Prostate gland (tissue), 2 donors: ENCODE measurements around the gene MBNL1. TPM values are rescaled to one million over a fixed set of nuclear protein-coding genes. Genes with fewer than 3 reads are reported as not detected.

ENCODE experiments used
- DNase-seq: peaks from one replicate; pipeline ENCODE4 v3.0.0-alpha.2; 2019; ENCODE audit warnings: low spot score
- H3K27ac ChIP-seq, 2 donors: fragments of 200-600 bp; sonication (generic); 2 replicates each; pipeline ENCODE4 v1.5.1; 2017 to 2019
- H3K27me3 ChIP-seq: fragments of 200-600 bp; sonication (generic); replicated peaks from 2 replicates; pipeline ENCODE4 v1.5.1; 2019; ENCODE audit not compliant: insufficient read depth
- H3K36me3 ChIP-seq, 2 donors: fragments of 200-600 bp; sonication (generic); 1 replicate in 1 of 2; 2 replicates in 1 of 2; pipeline versions ENCODE4 v1.5.1 to v1.8.1; 2017 to 2019
- H3K4me1 ChIP-seq: fragments of 200-600 bp; sonication (generic); replicated peaks from 2 replicates; pipeline ENCODE4 v1.5.1; 2019
- H3K4me3 ChIP-seq, 2 donors: fragments of 200-600 bp; sonication (generic); 2 replicates each; pipeline ENCODE4 v1.5.1; 2017 to 2019
- H3K9me3 ChIP-seq: fragments of 200-600 bp; sonication (generic); 2 replicates; pipeline ENCODE4 v1.5.1; 2017
- POLR2A ChIP-seq: fragments of 450-650 bp; IDR thresholded peaks from one replicate; pipeline ENCODE4 v1.6.1; 2016; ENCODE audit warnings: antibody characterized with exemption, mild to moderate bottlenecking
- POLR2AphosphoS5 ChIP-seq: sonication (generic); formaldehyde crosslinking; IDR thresholded peaks from one replicate; pipeline ENCODE4 v1.6.1; 2017; ENCODE audit warnings: antibody characterized with exemption
- WGBS: methylation state at CpG from one replicate; pipeline ENCODE4 v1.1.5; 2018; 5-methylcytosine and 5-hydroxymethylcytosine counted together
- intact Hi-C: fragments of 100-400 bp; cut with DNase I; formaldehyde crosslinking; loops from one replicate; pipeline ENCODE4 v1.14.2; 2022
- total RNA-seq, 2 donors: library from RNA; depleted of rRNA; stranded (reverse); fragments of >200 nt; gene quantifications; one replicate each; pipeline ENCODE4 v1.1.0, GENCODE V29; 2016
- TF ChIP-seq, protein P1 (sequence below), 4 experiments: fragments of 200-600 bp in 2 of 4; fragments of 450-650 bp in 2 of 4; sonication (generic) in 2 of 4; IDR thresholded peaks; 1 replicate in 3 of 4; 2 replicates in 1 of 4; pipeline ENCODE4 v1.5.1; 2016 to 2019; ENCODE audit warnings: antibody characterized with exemption in 4 of 4, mild to moderate bottlenecking in 2 of 4, moderate library complexity in 2 of 4

MBNL1 gene
- total RNA-seq, 2 donors from 2014 or later, result 131 to 226 TPM

DNA sequence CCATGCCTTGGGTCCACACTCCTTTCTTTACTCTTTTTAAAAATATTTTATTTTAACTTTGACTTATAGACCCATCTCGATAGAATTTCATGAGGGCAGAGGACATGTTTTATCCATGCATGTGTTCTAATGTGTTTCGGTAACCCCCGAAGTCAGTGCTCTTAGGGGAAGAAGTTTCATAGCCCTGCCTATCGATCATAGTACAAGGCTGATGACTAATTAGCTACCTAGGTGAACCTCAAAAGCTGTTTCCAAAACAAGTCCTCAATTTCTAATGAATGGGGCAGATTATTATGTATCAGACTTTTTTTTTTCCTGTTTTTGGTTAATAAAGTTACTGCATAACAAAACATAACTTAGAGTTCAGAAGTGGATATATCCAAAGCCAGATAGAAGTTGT, 82.0 kb downstream of the MBNL1 start:
- no peak for DNase-seq
- no peak overlapping the region for H3K4me3 ChIP-seq
- 94% methylated on average over 4 of the region's 4 CpGs for WGBS
- TF ChIP-seq POLR2AphosphoS5 (no peak), POLR2A (no peak)
- TF ChIP-seq, protein P1, sequence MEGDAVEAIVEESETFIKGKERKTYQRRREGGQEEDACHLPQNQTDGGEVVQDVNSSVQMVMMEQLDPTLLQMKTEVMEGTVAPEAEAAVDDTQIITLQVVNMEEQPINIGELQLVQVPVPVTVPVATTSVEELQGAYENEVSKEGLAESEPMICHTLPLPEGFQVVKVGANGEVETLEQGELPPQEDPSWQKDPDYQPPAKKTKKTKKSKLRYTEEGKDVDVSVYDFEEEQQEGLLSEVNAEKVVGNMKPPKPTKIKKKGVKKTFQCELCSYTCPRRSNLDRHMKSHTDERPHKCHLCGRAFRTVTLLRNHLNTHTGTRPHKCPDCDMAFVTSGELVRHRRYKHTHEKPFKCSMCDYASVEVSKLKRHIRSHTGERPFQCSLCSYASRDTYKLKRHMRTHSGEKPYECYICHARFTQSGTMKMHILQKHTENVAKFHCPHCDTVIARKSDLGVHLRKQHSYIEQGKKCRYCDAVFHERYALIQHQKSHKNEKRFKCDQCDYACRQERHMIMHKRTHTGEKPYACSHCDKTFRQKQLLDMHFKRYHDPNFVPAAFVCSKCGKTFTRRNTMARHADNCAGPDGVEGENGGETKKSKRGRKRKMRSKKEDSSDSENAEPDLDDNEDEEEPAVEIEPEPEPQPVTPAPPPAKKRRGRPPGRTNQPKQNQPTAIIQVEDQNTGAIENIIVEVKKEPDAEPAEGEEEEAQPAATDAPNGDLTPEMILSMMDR (IDR thresholded peaks at IDR 0.05), result no peak
- H3K9me3 ChIP-seq, result no peaks in the 10 kb centered on the region
- H3K27ac ChIP-seq, result no peak overlapping the region
- intact Hi-C loops, result no loop called here
- no peaks in the 10 kb centered on the region for H3K4me1 ChIP-seq
- no peaks in the 10 kb centered on the region for H3K36me3 ChIP-seq
- H3K27me3 ChIP-seq, result no peaks in the 10 kb centered on the region

DNA sequence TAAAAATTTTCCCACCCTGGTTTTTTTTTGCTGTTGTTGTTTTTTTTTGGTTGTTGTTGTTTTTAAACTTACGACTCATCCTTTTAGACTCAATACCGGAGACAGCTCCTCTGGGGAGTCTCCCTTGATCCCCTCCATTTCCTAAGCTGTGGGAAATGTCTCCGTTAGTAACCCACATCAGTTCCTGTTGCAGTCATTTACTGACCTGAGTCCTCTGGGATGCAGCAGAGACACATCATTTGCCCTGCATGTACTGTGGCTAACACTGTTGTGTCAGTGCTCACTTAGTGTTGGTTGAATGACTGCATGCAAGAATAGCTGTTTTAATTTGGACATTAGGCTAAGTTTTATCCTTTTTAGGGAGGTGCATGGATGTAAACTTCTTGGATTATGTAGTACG, 83.8 kb downstream of the MBNL1 start:
- no peak for TF ChIP-seq POLR2AphosphoS5
- TF ChIP-seq, protein P1 (IDR thresholded peaks at IDR 0.05), result no peak
- no peak for TF ChIP-seq POLR2A
- no peak for DNase-seq
- 80% methylated on average over 4 of the region's 4 CpGs for WGBS
- Histone ChIP-seq H3K27ac (no peak overlapping the region), H3K4me1 (no peaks in the 10 kb centered on the region), H3K36me3 (no peaks in the 10 kb centered on the region), H3K4me3 (no peak overlapping the region), H3K9me3 (no peaks in the 10 kb centered on the region), H3K27me3 (no peaks in the 10 kb centered on the region)
- intact Hi-C loops, result no loop called here

DNA sequence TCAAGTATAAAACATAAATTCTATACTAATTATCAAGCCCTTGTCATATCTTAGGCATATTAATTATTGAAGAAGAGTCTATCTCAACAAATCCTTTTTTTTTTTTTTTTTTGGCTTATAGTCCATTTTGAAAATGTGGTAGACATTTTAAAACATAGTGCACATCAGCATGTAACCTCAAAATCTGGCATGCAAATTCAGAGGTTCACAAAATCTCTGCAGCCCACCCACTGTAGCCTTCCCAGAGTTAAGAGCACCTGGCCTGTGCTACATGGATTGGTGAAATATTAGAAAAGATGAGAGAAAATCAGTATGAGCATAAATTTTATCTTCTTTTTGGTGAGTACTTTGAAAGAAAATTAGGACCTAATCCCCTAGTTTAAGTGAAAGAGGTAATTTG, 84.8 kb downstream of the MBNL1 start:
- H3K27me3 ChIP-seq, result no peaks in the 10 kb centered on the region
- intact Hi-C loops, result no loop called here
- no peak overlapping the region for H3K4me3 ChIP-seq
- H3K27ac ChIP-seq, result no peak overlapping the region
- no peaks in the 10 kb centered on the region for H3K36me3 ChIP-seq
- DNase-seq, result no peak
- H3K9me3 ChIP-seq, result no peaks in the 10 kb centered on the region
- TF ChIP-seq, protein P1 (IDR thresholded peaks at IDR 0.05), result no peak
- TF ChIP-seq POLR2AphosphoS5, result no peak
- no peak for TF ChIP-seq POLR2A
- no peaks in the 10 kb centered on the region for H3K4me1 ChIP-seq

DNA sequence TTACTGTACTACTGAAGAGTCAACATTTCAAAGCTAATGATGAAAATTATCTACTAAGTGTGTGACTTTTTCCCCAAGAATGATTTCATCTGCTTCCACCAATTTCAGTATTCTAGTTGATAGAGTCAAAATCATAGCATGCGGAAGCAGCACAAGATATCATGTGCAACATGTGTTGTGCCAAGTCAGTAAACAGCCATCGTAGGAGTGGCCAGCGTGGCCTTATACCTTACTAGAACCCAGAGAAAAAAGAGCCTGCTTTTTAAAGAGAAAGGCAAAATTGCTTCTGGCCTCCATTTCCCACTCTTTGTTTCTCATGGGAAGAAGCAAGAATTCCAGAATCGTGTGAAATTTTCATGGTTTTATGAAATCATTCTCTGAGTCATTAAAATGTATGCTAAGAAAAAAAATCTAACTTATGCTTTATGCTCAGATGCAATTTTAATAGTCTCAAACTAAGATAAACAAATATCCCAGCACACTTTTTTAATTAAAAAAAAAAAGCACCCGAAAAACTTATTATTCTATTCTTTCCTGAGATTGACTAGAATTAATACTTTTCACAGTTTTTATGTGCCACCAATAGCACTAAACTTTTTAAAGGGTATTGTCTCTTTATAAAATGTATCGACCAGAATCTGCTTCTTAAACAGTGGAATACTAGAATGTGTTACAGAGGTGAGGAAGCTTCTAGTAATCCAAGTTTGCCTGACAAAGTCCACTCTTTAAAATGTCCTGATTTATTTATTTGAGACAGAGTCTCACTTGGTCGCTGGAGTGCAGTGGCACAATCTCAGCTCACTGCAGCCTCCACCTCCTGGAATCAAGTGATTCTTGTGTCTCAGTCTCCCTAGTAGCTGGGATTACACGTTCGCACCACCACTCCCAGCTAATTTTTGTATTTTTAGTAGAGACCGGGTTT, 87.3 kb downstream of the MBNL1 start:
- Histone ChIP-seq H3K36me3 (no peaks in the 10 kb centered on the region), H3K27ac (no peak overlapping the region), H3K4me1 (no peaks in the 10 kb centered on the region), H3K9me3 (no peaks in the 10 kb centered on the region), H3K4me3 (no peak overlapping the region), H3K27me3 (no peaks in the 10 kb centered on the region)
- TF ChIP-seq POLR2AphosphoS5 (no peak), POLR2A (no peak)
- TF ChIP-seq, protein P1 (IDR thresholded peaks at IDR 0.05), result no peak
- no peak for DNase-seq
- intact Hi-C loops, result no loop called here
- WGBS, result 87% methylated on average over 10 of the region's 10 CpGs

DNA sequence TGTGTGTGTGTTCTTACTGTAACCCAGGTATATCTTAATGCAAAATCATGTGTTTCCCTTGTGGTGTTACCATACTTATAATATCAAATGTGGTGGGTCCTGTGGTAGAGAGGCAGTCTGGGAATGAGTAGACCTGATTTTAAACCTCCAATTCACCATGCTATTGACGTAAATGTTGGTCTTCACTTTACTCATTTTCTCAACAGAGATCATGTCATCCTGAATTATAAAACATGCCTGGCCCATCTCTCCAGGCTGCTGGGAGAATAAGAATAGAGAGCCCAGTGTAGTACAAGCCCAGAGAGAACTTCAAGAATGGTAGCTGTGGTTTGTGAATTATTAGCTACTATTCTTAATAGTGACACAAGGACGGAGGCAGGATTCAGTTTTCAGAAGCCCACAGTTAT, 88.1 kb downstream of the MBNL1 start:
- Histone ChIP-seq H3K27ac (no peak overlapping the region), H3K4me3 (no peak overlapping the region), H3K36me3 (no peaks in the 10 kb centered on the region), H3K27me3 (no peaks in the 10 kb centered on the region), H3K9me3 (no peaks in the 10 kb centered on the region), H3K4me1 (no peaks in the 10 kb centered on the region)
- TF ChIP-seq POLR2A, result no peak
- TF ChIP-seq, protein P1 (IDR thresholded peaks at IDR 0.05), result no peak
- TF ChIP-seq POLR2AphosphoS5, result no peak
- DNase-seq, result no peak
- intact Hi-C loops, result no loop called here
- 92% methylated on average over 2 of the region's 2 CpGs for WGBS
